ENCODE results near the gene ATP1A4.
A peak's percentile ranks its signal among the peaks of the same experiment; 100 is the strongest.
"Not testable (repeated sequence)": the region's sequence is repeated elsewhere in the genome, so short reads cannot be mapped to it uniquely, and the experiment has no call there.

The ATP1A4 gene

GRCh38 chr1:160151303-160151702 is at the start of gene ATP1A4:
Gene ATP1A4 (plus strand): TSS chr1:160151603. CDS start chr1:160152041, 438 bp downstream.
- no peak for DNase-seq (ENCODE audit: low spot score)

- DNase-seq (ENCODE audit: low spot score): no peak
Measured at GRCh38 chr1:160101717-160102522, 49.5 kb upstream of the ATP1A4 start.

DNA sequence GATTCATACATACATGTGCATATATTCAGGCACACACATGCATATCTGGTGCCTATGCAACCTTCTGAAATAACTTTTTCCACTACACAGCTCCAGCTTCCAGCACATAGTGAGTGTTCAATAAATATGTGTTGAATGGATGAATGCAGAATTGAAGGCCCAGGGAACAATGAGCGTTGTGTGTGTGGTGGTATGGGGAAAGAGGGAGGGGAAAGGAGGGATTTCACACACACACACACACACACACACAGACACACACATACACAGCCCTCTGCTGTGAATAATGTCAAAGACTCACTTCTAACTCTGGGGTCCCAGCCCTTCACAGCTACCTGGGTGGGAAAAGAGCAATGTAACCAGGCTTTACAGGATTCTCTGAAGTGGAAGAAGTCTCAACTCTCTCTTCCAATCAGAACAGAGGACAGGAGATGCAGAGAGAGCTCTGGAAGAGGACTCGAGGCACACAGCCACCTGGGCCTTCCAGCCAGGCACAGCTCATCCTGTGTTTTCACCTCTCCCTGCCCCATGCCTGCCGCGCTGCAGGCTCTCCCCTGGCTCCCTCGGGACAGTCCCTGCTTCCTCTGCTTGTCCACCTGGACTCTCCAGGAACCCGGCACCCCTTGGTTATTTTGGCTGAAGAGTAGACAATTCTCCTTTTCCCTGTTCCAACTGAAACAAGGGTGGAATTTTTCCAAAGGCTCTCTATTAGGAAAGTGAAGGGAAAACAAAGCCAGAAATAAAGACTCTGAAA is 47.6 kb upstream of the ATP1A4 start:
- DNase-seq (ENCODE audit: low spot score): no peak

DNA sequence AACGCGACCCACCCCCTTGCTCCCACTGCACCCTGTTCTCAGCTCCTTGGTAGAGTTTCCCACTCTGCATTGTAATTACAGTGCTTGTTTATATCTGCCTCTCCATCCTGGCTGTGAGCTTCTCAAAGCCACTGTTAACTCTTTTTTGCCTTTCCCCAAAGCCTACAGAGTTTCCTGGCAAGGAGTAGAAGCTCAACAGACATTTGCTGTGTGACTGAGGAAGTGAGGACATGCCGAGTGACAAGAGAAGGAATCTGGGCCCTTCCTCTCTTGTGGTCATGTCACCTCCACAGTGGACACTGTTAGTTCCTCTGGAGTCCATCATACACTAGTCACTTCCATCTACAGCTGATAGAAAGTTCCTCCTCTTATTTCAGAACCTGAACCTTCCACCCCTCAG is 46.9 kb upstream of the ATP1A4 start:
- no peak for DNase-seq (ENCODE audit: low spot score)

- no peak for DNase-seq (ENCODE audit: low spot score)
Measured at GRCh38 chr1:160105155-160105554, 46.2 kb upstream of the ATP1A4 start.

DNA sequence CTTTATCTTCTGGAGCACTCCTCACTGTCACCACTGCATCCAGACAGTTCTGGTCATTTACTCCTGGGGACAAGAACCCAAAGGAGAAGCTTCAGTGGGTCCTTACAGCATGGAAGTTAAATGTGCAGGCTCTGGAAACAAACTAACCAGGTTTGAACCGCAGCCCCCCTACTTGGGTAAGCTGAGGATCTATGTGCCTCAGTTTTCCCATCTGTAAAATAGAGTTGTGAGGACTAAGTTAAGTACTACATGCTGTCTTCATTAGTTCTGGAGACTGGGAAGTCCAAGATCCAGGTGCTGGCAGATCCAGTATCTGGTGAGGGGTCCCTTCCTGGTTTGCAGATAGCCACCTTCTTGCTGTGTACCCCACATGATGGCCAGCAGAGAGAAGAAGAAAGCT is 43.9 kb upstream of the ATP1A4 start:
- DNase-seq (ENCODE audit: low spot score): no peak

DNA sequence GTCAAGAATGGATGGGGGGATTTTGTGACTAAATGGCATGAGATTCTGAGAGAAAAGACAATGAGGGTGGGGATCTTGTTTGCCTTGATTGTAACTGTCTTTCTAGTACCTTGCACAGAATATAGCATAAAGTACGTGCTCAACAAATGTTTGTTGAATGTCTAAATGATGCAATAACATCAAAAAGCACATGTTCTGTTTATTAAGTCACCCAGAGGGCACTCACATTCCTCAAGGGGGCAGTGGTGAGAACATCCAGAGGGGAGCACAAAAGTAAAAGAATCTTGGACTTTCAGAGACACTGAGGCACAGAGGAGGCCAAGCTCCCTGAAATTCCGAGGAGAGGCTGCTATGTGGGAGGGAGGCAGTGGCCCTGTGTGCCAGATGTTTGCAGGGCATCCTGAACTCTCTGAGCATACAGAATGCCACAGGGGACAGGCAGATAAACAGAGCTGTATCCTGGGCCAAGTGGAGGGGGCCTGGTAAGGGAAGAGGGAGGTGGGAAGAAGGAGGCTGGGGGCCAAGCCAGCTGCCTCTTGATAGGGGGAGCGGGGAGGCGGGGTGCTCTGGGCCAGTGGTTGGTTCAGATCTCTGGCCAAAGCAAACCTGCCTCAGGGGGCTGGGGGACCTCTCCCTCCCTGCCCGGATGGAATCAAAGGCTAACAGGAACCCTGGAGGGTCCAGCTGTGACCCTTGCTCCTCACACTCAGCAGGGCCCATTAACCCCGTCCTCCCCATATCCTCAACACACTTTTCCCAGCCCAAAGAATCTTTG is 42.3 kb upstream of the ATP1A4 start:
- DNase-seq (ENCODE audit: low spot score): peak; percentile 33

DNA sequence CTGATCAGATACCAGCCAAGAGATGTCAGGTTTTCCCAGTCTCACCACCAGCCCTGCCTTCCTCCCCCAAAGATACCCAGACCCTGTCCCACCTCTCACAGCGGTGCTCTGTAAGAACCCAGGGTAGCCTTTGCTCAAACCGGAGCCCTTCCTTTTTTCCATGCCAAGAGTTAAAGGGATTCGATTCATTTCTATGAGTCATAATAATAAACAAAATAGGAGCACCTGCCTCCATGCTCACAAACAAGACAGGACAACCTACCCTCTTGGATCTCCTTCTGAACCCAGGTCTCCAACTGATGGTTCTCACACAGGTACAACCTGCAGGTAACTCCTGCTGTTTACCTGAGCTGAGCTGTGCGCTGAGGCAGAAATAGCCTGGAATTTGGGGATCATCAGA is 41.7 kb upstream of the ATP1A4 start:
- no peak for DNase-seq (ENCODE audit: low spot score)

GRCh38 chr1:160111462-160111861 is 39.9 kb upstream of the ATP1A4 start:
- not testable (repeated sequence) for DNase-seq (ENCODE audit: low spot score)

DNA sequence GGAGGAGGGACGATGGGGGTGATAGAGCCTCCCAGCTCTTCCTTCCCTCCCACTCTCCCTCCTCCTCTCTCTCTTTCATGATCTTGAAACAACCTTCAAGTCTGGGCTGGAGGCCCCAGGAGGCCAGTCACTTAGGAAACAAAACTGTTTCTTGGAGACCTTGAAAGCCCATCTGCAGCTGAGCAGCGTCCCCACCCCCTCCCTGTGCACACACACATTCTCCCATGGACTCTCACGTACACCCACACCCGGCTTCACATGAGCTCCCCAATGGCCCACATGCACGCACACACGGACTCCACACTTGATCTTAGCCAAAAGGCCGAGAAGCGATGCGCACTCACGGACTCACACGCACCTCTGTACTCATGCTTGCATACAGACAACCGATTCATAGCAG is 39.0 kb upstream of the ATP1A4 start:
- no peak for DNase-seq (ENCODE audit: low spot score)

GRCh38 chr1:160113407-160113806 is 38.0 kb upstream of the ATP1A4 start:
- DNase-seq (ENCODE audit: low spot score): no peak

GRCh38 chr1:160114085-160114484 is 37.3 kb upstream of the ATP1A4 start:
- no peak for DNase-seq (ENCODE audit: low spot score)

DNA sequence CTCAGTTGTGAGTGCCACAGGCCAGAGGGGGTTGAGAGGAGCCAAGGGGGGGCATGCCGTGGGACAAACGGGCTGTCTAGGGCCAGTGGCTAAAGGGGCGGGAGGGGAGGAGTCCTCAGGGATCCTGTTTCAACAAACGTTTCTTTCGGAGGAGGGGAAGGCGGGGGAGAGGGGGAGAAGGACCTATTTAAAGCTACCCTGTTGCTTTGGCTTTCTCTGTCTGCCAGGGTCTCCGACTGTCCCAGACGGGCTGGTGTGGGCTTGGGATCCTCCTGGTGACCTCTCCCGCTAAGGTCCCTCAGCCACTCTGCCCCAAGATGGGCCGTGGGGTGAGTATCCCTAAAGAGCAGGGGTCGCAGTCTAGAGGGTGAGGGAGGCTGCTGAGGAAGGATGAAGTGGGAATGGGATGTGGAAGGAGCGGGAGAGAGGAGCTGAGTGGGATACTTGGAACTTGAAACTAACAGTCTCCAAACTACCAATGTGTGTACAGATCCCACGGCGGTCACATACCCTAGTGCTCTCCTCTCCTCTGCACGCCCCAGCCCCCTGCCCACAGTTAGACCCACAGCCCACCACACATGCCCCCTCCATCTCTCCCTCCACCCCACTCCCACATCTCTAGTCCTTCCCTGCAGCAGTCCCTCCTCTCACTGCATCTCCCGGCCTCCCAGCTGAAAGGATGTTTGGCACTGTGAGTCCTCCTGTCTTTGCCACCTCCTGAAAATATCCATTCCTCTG is 35.7 kb upstream of the ATP1A4 start, which contains the start of gene ATP1A2:
TSS of gene ATP1A2 (plus strand) at position 215 of the 738 bp plus-strand sequence. CDS start at position 318, 103 bp downstream.
- DNase-seq (ENCODE audit: low spot score): no peak

GRCh38 chr1:160116283-160117147 is 34.9 kb upstream of the ATP1A4 start:
- no peak for DNase-seq (ENCODE audit: low spot score)

DNA sequence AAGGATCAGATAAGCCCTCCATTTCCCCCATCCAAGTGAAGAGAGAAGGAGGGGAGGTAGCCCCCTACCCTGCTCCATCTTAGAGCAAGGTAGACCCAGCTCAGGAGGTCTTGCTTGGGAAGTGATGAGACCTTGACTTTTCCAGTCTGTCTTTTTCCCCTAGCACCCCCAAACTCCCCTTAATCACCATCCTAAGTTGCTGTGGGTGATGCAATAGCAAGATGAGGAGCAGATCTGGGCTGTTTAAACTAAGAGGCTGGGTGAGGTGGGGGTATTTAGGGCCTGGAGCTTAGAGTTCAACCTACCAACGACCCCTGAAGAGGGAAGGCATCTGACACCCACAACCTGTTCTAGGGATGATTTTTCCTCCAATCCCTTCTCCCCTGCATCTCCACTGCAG is 34.1 kb upstream of the ATP1A4 start:
- no peak for DNase-seq (ENCODE audit: low spot score)

GRCh38 chr1:160117709-160118183 is 33.7 kb upstream of the ATP1A4 start:
- DNase-seq (ENCODE audit: low spot score): no peak

GRCh38 chr1:160118928-160119327 is 32.5 kb upstream of the ATP1A4 start:
- no peak for DNase-seq (ENCODE audit: low spot score)

DNA sequence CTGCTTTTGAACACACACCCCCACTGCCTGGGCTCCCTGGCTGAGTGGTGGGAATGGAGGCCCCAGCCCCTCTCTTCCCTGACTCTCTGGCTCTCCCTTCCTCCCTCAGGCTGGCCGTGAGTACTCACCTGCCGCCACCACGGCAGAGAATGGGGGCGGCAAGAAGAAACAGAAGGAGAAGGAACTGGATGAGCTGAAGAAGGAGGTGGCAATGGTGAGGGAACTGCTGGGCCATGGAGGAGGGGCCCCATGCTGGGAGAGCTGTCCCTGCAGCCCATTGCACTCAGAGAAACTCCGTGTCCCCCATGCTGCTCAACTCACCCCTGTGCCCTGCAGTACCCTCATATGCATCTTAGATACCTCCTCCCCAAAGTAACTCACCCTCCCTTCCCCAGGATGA is 30.6 kb upstream of the ATP1A4 start:
- no peak for DNase-seq (ENCODE audit: low spot score)

GRCh38 chr1:160121388-160121787 is 30.0 kb upstream of the ATP1A4 start:
- DNase-seq (ENCODE audit: low spot score): no peak

- no peak for DNase-seq (ENCODE audit: low spot score)
Measured at GRCh38 chr1:160122978-160123495, 28.4 kb upstream of the ATP1A4 start.

Data from hematopoietic multipotent progenitor cell treated with erythropoietin and hydrocortisone succinate and interleukin-3 and kit ligand, for 15 days (in vitro differentiated cells).